Lower leg skin (tissue), 4 donors: ENCODE data around the gene WNT9B. TPM values are rescaled to one million over a fixed set of nuclear protein-coding genes. Genes with fewer than 3 reads are reported as not detected.

ENCODE experiments used
- DNase-seq, 2 donors: peaks; one replicate each; pipeline ENCODE4 v3.0.0-alpha.2; 2019; ENCODE audit warnings: low spot score in 2 of 2
- H3K4me3 ChIP-seq: fragments of 200-600 bp; sonication (generic); 2 replicates; pipeline ENCODE4 v1.5.1; 2017; ENCODE audit warnings: mild to moderate bottlenecking, low read depth; ENCODE audit not compliant: poor library complexity, severe bottlenecking
- CTCF ChIP-seq, 3 donors: fragments of 450-650 bp; IDR thresholded peaks; one replicate each; pipeline ENCODE4 v1.5.1; 2016; ENCODE audit warnings: antibody characterized with exemption in 3 of 3, mild to moderate bottlenecking in 3 of 3, moderate library complexity in 2 of 3
- POLR2A ChIP-seq, 2 donors: fragments of 450-650 bp; IDR thresholded peaks; one replicate each; pipeline ENCODE4 v1.6.1; 2016 to 2017; ENCODE audit warnings: antibody characterized with exemption in 2 of 2, mild to moderate bottlenecking in 1 of 2, moderate library complexity in 1 of 2
- WGBS, 2 donors: methylation state at CpG; one replicate each; pipeline ENCODE4 v1.1.5; 2018; 5-methylcytosine and 5-hydroxymethylcytosine counted together
- intact Hi-C: fragments of 100-400 bp; cut with DNase I; formaldehyde crosslinking; loops from one replicate; pipeline ENCODE4 v1.15.0; 2023; ENCODE audit warnings: low total_unique reads
- total RNA-seq, 4 donors: library from RNA; depleted of rRNA; stranded (reverse); fragments of >200 nt; gene quantifications; one replicate each; pipeline ENCODE4 v1.1.0, GENCODE V29; 2016

WNT9B gene
- total RNA-seq, 4 donors from 2014 or later, result 0.75 to 1.1 (median 0.86) TPM

GRCh38 chr17:46827274-46827673 lies 24.1 kb upstream of the WNT9B start:
- no peak overlapping the region for H3K4me3 ChIP-seq
- WGBS, 2 donors, result 87 to 92% methylated on average over 2 of the region's 2 CpGs
- no peak for DNase-seq
- TF ChIP-seq POLR2A (IDR thresholded peaks at IDR 0.05) (no peak), CTCF (IDR thresholded peaks at IDR 0.05) (no peak)
- intact Hi-C loops, result no loop called here

GRCh38 chr17:46831573-46832330 lies 19.6 kb upstream of the WNT9B start:
- no peak for DNase-seq
- no peak overlapping the region for H3K4me3 ChIP-seq
- WGBS, 2 donors, result 64 to 67% methylated on average over 12 to 14 of the region's 14 CpGs
- intact Hi-C loops, result no loop called here
- TF ChIP-seq CTCF (IDR thresholded peaks at IDR 0.05), result no peak
- TF ChIP-seq POLR2A (IDR thresholded peaks at IDR 0.05), result no peak

GRCh38 chr17:46832331-46832821 lies 19.0 kb upstream of the WNT9B start:
- H3K4me3 ChIP-seq, result no peak overlapping the region
- DNase-seq, result no peak
- intact Hi-C loops, result no loop called here
- no peak for TF ChIP-seq POLR2A (IDR thresholded peaks at IDR 0.05)
- TF ChIP-seq CTCF (IDR thresholded peaks at IDR 0.05), result no peak
- 66 to 68% methylated on average over 11 of the region's 11 CpGs for whole genome bisulfite sequencing, 2 donors

DNA sequence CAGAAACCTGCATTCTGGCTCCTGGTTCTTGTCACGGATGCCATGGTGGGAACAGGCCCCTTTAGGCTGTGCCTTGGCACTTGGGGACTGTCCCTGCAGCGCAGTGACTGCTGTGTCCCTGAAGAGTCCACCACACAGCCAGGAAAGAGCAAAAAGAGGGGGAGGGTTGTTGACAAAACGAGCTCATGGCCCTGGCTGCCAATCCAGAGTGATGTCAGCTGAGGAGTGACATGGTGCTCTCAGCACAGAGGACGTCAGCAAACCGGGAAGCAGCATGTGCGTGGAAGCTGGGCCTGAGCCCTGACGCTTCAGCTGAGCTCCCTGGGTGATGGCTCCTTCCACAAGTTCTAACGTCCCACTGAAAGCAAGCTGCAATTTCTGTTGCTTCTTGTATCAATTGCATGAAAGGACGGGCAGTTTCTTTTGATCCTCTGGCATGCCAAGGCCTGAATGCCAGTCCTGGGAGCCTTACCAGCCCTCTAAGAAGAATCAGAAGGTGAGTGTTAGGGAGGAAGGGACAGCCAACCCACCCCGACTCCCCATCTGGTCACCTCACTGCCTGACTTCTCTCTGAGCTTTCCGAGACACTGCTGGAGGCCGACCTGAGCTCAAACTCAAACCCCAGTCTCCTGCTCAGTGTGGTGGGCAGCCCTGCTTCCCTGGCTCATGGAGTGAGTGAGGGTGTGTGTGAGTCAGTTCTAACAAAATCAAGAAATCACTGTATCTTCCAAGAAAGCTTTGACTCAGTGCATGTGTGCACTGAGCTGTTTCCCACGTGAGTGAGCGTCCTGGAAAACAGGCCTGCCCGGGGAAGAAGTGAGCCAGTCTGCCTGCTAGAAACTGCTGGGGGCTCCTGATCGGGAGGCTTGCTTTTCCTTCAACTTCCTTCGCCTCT lies 18.2 kb upstream of the WNT9B start:
- TF ChIP-seq CTCF (IDR thresholded peaks at IDR 0.05) (no peak), POLR2A (IDR thresholded peaks at IDR 0.05) (no peak)
- WGBS, 2 donors, result 48 to 52% methylated on average over 17 of the region's 17 CpGs
- intact Hi-C loops, result no loop called here
- H3K4me3 ChIP-seq, result no peak overlapping the region
- no peak for DNase-seq

- intact Hi-C loops, result no loop called here
- DNase-seq, result no peak
- no peak for TF ChIP-seq CTCF (IDR thresholded peaks at IDR 0.05)
- no peak for TF ChIP-seq POLR2A (IDR thresholded peaks at IDR 0.05)
- WGBS, 2 donors, result 88 to 93% methylated on average over 2 of the region's 2 CpGs
- no peak overlapping the region for H3K4me3 ChIP-seq
Measured at GRCh38 chr17:46833840-46834208, 17.6 kb upstream of the WNT9B start.
